Sigmoid colon (tissue), 4 donors: ENCODE measurements around the gene NOL4L.

ENCODE experiments used
- EP300 ChIP-seq, 4 donors: sonication (generic); formaldehyde crosslinking; IDR thresholded peaks; one replicate each; pipeline ENCODE4 v1.6.1; 2017; ENCODE audit warnings: antibody characterized with exemption in 4 of 4
- POLR2A ChIP-seq, 2 donors: fragments of 450-650 bp; IDR thresholded peaks; one replicate each; pipeline ENCODE4 v1.6.1; 2016; ENCODE audit warnings: antibody characterized with exemption in 2 of 2, mild to moderate bottlenecking in 2 of 2, moderate library complexity in 2 of 2
- POLR2AphosphoS5 ChIP-seq, 4 donors: sonication (generic); formaldehyde crosslinking; IDR thresholded peaks; one replicate each; pipeline ENCODE4 v1.6.1; 2017; ENCODE audit warnings: antibody characterized with exemption in 4 of 4
- TF ChIP-seq, protein P1 (sequence below), 4 experiments: fragments of 450-650 bp in 3 of 4; fragments of 200-600 bp in 1 of 4; IDR thresholded peaks; one replicate each; pipeline ENCODE4 v1.5.1; 2016 to 2019; ENCODE audit warnings: antibody characterized with exemption in 4 of 4, mild to moderate bottlenecking in 3 of 4, moderate library complexity in 2 of 4

DNA sequence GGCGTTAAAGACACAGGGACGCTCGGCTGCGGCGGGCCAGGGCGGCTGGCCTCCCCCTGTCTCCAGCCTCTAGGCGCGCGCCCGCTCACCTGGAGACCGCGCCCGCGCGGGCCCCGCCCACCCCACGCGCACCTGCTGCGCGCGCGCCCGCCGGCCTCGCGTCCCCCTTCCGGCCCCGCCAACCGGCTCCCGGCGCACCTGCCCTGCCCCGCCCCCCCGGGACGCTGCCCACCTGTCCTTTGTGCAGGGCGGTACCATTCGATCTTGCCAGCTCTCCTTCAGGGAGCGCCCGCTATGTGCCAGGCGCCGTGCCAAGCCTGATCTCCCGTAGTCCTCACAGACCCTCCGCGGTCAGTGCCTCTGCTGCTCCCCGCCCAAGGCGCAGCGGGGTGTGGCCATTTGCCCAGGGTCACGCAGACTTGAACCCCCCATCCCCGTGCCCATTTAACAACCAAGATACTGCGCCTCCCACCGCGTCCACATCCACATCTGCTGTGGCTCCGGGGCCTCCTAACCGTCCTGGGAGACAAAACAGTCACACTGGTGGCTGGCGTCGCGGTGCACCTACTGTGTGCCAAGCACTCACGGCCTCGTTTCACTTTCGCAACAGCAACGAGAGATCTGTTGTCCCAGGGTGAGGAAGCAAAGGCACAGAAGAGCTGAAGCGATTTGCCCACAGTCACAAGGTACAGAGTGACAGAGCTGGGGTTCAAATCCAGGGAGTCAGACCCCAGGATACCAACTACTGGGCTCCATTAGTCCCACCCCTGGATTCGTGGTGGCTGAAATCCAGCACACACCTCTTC is 48.1 kb downstream of the NOL4L start:
- TF ChIP-seq, protein P1, sequence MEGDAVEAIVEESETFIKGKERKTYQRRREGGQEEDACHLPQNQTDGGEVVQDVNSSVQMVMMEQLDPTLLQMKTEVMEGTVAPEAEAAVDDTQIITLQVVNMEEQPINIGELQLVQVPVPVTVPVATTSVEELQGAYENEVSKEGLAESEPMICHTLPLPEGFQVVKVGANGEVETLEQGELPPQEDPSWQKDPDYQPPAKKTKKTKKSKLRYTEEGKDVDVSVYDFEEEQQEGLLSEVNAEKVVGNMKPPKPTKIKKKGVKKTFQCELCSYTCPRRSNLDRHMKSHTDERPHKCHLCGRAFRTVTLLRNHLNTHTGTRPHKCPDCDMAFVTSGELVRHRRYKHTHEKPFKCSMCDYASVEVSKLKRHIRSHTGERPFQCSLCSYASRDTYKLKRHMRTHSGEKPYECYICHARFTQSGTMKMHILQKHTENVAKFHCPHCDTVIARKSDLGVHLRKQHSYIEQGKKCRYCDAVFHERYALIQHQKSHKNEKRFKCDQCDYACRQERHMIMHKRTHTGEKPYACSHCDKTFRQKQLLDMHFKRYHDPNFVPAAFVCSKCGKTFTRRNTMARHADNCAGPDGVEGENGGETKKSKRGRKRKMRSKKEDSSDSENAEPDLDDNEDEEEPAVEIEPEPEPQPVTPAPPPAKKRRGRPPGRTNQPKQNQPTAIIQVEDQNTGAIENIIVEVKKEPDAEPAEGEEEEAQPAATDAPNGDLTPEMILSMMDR (IDR thresholded peaks at IDR 0.05) = no peak
- TF ChIP-seq POLR2A (IDR thresholded peaks at IDR 0.05) = no peak
- no peak for TF ChIP-seq EP300 (IDR thresholded peaks at IDR 0.05)
- TF ChIP-seq POLR2AphosphoS5 (IDR thresholded peaks at IDR 0.05) = no peak
